GM19455 (cell line): ENCODE results near the gene SAMD10.

Source experiments
- ATAC-seq: cut with Tn5 transposase; IDR thresholded peaks from one replicate; pipeline ENCODE4 v1.9.1; 2021; ENCODE audit not compliant: unreplicated experiment

SAMD10 gene

DNA sequence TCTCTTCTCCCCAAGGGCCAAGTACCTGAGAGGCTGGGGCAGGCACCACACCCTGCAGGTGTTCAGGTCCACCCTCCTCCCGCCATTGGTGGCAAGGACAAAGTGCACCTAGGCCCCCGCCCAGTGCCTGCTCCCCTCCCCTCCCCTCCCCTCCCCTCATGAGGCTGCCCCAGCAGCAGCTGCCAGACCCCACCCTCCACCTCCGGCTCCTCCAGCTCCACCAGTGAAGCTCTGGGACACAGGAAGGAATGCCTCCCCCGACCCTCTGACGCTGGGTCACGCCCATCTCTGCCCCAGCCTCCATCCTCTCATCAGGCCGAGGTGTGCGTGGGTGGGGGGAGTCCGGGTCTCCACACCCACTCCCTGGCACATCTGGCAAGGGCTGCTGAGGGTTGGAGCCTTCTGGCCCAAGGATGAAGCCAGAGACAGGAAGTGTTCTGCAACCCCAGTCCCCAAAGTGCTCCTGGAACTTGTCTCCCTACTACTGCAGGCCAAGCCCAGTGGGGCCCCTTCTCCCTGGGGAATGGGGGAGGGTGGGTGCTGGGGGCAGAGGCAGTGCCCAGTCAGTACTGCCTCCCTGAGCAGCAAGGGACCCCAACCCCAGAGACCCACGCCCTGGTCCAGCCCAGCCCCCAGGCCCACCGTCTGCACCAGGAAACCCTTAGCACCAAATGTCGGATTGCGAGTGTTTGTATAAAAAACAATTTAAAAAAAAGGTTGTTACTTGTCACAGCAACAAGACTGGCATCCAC, 21.6 kb downstream of the SAMD10 start:
- ATAC-seq = no peak

DNA sequence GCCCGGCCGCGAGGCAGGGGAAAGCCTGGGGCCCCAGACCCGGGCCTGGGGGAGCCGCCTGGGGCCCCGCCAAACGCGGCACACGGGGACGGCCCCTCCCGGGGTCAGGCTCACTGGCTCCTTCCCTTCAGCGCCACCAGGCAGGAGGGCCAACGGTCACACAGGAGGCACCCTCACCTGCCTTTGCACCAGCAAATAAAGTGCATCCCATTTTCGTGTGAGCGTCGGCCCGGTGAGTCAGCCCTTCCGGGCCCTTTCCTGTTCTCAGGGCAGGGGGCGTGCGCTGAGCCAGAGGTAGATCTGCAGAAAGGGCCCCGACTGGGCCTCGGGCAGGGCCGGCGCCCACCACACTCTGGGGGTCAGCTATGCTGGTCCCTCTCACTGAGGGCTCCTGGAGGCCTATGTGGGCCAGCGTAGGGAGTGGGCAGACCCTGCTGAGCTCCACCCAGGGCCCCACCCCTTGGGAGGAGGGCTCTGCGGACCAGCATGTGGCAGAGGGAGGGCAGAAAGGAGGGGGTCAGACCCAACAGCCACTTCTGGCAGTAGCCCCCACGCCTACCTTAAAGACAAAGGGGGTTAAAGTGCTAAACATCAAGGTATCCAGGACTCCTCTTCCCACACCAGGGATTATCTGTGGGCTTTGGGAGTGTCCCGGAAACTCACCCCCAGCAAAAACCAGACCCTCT, 22.3 kb downstream of the SAMD10 start:
- ATAC-seq = peak; percentile 20

DNA sequence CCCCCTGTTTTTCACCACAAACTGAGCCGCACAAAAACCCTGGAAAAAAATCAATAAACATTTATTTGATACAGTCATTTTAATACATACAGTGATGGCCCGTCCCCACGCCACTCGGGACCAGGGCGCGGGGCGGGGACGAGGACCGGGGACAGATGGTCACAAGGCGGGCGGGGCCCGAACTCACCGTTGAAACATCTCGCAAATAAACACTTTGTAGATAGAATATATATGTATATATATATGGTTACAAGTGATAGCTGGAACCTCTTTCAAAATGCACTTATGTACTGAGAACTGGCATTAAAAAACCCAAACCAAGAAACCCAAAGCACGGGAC, 22.8 kb downstream of the SAMD10 start:
- ATAC-seq = peak; percentile 11

DNA sequence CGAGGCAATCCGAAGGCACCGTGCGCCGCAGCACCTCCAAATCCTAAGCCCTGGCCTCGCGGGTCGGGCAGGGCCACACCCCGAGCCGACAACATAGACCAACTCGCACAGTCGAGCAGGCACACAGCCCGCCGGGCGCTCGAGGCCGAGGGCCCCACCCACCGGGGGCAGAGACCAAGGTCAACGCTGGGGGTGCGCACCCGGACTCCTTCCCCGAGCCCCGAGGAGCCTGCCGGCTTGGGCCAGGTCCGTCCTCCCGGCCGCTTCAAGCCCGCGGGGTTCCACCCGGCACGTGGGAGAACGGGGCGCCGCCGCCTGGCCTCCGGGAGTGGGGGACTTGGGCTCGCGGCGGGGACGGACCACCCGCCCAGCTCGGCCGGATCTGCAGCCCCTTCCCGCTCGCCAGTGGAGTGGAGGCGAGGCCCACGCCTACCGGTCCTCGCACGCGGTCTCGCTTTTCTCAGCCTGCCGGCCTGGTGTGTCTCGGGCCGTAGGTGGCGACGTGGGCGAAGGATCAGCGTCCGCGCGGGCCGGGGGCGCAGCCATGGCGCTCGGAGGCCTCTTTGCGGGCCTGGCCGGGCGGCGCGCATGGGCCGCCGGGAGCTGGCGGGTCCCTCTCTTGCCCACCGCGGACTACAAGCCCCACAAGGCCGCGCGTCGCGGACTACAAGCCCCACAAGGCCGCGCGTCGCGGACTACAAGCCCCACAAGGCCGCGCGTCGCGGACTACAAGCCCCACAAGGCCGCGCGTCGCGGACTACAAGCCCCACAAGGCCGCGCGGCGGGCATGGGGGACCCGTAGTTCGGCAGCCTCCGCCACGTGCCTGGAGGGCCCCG, 23.4 kb downstream of the SAMD10 start, which contains the start of gene UCKL1:
Gene UCKL1 (minus strand): TSS at position 590 of the 837 bp plus-strand sequence. CDS start 44 bp downstream, at position 546.
- ATAC-seq = peak; percentile 66

DNA sequence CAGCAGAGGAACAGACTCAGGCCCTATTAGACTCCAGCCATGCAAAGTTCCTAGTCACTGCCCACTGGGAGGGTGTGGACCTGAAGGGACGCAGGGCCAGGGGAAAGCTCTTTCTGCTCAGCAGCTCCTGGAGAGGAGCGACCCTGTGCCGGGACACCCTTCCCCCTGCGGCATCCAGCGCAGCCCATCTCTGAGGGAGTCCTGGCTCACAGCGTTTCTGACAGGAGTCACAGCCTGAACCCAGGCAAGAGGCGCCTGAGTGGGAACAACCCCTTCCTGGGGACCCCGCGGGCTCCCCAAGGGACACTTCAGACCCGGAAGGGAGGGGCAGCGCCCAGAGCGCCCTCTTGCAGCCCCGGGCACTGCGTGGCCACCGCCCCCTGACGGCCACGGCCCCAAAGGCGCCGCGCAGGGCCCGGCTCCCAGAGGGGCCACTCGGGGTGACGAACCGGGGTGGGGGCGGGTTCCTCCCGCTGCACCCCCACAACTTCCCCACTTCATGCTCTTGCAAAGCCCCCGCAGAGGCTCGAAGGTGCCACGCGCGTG, 24.1 kb downstream of the SAMD10 start:
- ATAC-seq = peak; percentile 12

DNA sequence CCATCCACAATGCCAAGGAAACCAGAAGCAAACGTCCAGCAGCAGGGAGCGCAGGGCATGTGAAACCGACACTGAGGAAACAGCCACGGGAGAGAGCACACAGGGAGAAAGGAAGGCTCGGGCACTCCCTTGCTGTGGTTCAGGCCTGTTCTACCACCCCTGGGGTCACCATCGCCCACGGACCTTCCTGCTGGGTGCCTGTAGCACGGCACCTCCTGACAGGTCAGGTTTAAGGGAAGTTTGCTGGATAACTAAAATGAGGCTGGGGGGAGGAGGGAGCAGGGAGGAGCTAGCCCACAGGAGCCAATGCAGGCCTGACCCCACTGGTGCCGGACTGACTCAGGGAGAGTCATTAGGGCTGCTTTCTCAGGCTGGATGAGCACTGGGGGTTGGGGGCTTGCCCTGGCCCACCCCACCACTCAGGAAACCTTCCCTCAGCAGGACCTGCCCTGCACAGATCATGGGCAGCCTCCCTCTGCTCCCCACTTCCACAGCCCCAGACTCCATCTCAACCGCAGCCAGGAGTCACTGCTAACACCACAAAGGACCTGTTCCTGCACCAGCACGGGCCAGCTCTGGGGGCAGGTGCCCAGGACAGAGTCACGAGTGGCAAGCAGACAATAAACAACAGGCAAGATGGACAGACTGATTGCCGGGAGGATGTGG, 25.5 kb downstream of the SAMD10 start:
- no peak for ATAC-seq

DNA sequence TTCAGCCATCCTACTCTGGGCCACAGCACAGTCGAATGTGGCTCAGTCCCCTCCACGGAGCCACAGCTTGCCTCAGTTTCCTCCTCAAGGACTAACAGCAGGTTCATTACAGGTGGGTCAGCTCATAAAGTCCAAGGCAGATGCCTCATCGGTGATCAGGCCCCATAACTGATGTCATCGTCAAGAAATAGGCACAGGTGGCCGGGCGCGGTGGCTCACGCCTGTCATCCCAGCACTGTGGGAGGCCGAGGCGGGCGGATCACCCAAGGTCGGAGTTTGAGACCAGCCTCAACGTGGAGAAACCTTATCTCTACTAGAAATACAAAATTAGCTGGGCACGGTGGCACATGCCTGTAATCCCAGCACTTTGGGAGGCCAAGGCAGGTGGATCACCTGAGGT, 26.7 kb downstream of the SAMD10 start:
- ATAC-seq = no peak

DNA sequence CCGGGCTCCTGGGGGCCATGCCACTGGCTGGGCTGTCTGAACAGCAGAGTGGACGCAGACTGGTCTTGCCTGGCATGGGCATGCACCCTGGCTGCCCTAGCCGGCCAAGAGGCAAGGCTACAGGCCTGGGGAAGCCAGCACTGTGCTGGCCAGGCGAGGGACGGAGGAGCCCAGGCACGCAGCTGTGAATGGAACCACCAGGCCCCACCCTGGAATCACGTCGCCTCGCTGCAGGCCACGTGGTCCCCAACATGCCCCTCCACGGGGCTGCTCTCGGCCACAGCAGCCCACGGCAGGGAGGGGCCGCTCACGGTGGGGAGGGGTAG, 27.3 kb downstream of the SAMD10 start:
- no peak for ATAC-seq

DNA sequence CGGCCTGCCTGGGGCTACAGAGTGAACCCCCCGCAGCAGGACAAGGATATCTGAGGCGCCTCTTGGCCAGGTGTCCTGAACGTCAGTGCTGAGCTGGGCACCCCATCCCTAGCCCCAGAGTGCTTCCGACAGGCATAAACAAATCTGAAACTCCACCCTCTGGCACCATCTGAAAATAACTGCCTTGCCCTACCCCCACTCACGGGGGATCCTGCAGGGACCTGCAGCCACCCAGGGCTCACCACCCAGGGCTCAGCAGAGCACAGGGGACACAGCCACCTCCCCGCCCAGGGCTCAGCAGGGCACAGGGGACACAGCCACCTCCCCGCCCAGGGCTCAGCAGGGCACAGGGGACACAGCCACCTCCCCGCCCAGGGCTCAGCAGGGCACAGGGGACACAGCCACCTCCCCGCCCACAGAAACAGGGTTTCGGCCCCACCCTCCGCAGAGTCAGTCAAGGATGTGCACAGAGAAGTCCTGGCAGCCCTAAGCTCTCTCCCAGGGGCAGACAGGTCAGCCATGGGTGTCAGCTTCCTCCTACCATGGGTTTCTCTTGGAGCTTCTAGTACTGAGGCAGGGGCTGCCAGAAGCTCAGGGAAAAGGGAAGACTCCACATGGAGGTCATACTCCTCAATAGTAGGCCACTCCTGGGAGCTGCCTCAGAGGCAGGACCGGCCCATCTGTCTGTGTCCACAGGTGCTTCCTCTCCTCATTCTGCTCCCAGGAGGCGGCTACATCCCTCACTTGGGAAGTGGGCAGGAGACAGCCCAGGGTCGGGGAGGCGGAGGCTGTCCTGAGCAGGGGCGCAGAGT, 27.8 kb downstream of the SAMD10 start:
- no peak for ATAC-seq

DNA sequence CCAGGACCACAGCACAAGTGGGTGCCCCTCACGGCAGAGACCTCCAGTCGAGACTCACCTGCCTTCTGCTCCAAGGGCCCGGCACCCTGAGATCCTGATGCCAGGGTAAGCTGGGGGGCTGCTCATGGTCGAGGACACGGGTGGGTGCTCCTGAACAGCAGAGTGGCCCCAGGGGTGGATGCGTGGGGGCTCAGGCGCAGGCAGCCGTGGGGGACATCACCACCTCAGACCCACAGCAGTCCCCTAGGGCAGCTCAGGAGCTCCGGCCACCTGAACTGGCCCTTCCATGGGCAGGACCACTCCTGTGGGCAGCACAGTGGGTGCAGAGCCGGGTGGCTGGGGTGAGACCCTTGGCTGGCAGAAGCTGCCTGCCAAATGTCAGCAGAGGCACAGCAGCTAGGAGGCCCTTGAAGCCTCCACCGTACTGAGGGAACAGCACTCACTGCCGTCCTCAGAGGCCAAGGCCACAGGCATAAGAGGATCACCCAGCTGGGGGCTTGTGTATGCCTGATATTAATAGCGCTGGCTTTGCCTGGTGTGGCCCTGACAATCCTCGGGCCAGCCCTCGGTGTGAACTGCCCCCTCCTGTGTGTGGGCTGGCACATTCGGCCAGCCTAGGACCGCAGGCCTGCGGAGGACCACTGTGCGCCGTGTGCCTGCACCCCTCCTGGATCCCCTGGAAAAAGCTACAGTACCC, 28.6 kb downstream of the SAMD10 start:
- no peak for ATAC-seq

DNA sequence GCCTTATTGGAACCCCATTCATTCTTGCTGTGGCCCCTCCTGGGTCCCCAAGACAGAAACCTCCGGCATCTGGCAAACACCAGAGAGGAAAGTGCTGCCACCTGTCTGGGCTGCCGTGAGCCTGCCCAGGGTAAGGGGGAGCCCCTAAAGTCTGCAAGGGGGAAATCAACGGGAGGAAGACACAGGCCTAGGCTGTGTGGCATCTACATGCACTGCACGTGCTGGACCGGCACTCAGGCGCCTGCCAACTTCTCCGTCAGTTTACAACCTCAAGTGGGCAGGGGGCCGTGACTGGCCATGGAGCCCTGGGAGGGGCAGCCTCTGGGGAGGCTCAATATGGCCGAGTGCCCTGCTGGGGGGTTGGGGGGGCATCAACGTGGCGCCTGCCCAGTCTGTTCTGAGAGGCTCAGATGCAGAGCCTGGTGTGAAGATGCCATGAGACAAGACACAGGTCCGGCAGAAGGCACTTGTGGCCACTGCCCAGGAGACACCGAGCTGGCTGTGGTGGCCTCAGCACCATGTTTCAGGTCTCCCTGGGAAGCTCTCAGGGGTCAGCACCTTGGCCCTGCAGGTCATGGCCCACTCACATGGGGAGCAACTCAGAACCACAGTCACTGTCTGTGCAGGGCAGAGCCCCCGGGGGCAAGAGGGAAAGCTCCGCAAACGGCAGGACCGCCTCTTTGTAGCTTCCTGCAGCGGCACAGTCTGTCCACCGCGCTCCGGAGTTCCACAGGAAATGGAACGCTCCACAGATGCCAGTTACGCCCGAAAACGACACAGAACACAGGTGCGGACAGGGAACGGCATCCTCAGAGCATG, 31.6 kb downstream of the SAMD10 start:
- no peak for ATAC-seq

DNA sequence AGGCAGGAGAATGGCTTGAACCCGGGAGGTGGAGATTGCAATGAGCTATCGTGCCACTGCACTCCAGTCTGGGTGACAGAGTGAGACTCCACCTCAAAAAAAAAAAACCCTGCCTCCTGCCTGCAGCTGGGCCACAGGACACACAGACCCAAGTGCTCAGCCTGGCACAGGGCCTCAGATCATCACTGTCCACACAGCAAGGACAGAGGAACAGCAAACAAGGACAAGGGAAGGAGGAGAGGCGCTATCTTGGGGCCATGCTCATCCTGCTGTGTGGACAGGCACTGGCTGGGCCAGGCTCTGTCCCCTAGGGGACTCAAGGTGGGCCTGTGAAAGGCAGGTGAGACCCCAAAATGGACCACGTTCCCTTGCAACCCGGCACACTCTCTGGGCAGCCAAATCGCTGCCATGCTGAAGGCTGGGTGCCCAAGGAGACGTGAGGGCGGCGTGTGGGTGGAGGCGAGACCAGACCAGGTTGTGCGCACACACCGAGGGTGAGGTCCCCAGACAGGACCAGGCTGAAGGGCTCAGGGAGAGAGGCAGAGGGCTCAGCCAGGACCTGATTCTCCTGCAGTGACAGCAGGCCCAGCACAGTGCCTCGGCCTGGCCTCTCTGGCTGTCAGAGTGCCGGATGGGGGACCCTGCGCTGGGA, 32.3 kb downstream of the SAMD10 start:
- ATAC-seq = no peak

DNA sequence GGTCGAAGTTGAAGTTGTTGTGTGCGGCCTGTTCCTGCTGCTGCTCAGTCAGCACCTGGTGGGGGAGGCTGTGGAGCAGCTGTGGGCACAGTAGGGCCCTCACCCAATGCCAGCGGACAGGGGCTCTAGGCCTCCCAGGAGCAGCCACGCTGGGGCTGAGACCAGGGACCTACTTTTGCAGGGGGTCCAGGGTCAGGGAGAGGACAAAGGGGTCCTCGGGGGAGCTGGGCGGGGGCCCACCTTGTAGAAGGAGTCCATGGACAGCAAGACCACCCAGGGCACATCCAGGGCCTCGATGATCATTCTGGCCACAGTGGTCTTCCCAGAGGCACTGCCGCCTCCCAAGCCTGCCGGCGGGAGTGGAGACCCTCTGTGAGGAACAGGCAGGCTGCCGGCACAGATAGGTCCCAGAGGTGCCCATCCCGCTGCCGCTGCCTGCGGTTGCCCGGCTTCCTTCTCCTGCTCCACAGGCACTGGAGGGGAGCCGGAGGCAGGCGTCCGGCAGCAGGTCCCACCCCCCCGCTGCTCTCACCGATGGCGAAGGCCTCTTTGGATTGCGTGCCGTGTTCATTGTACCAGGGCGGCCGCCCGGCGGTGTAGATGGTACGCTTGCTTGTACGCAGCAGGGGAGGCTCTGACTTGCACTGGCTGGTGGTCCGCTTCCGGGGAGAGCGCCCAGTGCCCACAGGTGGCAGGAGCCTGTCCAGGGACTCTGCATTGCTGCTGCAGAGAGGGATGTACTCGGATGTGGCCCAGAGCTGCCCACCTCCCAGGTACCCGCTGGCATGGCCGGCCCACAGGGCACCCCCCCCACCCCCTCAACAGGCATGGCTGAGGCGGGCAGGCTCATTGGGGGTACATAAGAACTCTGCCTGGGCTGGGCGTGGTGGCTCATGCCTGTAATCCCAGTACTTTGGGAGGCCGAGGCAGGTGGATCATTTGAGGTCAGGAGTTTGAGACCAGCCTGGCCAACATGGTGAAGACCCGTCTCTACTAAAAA, 33.2 kb downstream of the SAMD10 start:
- ATAC-seq = no peak

DNA sequence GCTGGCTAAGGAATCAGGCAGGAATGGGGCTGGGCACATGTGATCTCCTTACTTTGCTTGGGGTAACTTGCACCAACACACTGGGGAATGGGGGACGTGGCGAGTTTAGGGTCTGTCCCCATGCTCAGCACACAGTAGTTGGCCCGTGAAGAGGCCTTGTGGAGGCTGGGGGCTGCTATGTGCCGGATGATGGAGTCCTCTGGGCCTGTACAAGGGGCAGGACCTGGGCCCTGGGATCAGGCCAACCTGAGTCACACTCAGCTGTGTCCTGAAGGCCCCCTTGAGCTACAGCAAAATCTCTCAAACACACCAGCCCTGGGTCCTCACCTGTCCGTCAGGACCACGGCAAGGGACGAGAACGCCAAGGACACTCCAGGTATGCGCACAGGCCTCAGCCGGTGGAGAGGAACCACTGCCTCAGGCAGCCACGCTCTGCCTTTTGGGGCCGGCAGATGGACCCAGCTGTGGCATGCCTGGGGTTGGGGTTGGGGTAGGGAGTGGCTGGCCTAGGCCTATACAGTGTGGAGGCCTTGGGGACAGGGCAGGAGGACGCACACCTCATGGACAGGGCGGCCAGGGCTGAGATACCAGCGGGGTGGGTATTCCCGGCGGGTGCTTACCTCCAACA, 34.3 kb downstream of the SAMD10 start:
- no peak for ATAC-seq

DNA sequence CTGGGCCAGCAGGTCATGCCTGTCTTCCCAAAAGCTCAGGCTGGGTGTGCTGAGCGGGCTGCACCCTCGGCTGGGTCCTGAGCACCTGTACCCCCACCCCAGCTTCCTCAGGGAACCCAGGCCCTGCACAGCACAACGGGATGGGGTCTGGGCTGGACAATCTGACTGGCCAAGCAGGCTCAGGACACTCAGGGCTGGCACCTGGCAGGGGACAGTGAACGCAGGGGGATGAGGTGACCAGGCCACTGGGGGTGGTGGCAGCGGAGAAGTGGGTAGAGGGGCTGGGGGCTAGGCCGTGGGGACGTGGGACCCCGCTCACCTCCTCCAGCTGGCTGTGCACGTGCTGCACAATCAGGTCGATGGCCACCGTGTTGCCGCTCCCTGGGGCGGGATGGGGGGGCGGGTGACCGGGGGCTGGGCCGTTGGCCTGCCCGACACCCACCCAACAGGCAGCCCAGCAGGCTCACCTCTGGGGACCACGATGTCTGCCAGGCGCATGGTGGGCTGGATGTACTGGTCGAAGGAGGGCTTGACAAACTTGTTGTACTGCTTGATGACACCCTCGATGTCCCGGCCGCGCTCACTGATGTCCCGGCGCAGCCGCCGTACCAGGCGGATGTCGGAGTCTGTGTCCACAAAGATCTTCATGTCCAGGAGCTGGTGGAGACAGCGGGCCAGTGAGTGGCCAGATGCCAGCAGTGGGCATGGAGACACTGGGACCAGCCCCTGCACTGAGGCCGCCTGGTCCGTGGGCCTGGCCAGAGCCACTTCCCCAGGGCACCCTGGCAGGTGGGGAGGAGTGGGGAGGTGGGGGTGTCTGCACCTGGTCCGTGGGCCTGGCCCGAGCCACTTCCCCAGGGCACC, 35.1 kb downstream of the SAMD10 start:
- no peak for ATAC-seq

DNA sequence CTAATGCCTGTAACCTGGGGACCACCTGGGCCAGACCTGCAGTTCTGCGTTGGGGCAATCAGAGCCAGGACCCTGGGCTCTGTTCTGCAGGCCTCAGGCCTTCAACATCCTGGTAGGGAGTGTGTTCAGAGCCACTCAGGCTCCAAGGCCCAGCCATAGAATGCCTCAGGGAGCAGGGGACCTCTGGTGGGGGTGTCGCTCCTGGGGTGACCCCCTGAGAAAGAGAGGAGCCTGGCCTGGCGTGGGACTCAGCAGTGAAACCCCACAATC, 35.7 kb downstream of the SAMD10 start:
- no peak for ATAC-seq
